ENCODE results near the gene EN1. TPM values are rescaled to one million over a fixed set of nuclear protein-coding genes. Genes with fewer than 3 reads are reported as not detected.
A peak's percentile ranks its signal among the peaks of the same experiment; 100 is the strongest.

Gene EN1
- total and polyA plus RNA-seq, 2 of the 13 experiments (the other 11 are each of a cell fraction or from before 2014, with no cell fraction given), result not detected

- TF ChIP-seq RERE (CRISPR knock-in tag; IDR thresholded peaks at IDR 0.05; ENCODE audit: low read depth) (no peak), ZNF362 (CRISPR knock-in tag; IDR thresholded peaks at IDR 0.05; ENCODE audit: borderline replicate concordance) (no peak), ZNF841 (CRISPR knock-in tag; IDR thresholded peaks at IDR 0.05; ENCODE audit: borderline replicate concordance) (no peak), THAP11 (CRISPR knock-in tag; IDR thresholded peaks at IDR 0.05) (peak; percentile 48; the same call in 1 of the 2 replicates), ZNF572 (CRISPR knock-in tag; IDR thresholded peaks at IDR 0.05) (no peak), MAZ (IDR thresholded peaks at IDR 0.05; ENCODE audit: borderline replicate concordance, low read depth, low read length) (no peak; the same call in 1 of the 2 replicates), MAZ (CRISPR knock-in tag; IDR thresholded peaks at IDR 0.05; ENCODE audit: low read depth) (no peak), ZNF674 (CRISPR knock-in tag; IDR thresholded peaks at IDR 0.05; ENCODE audit: low read depth) (no peak), MIER2 (CRISPR knock-in tag; IDR thresholded peaks at IDR 0.05) (no peak), ZNF784 (CRISPR knock-in tag; IDR thresholded peaks at IDR 0.05; ENCODE audit: borderline replicate concordance) (no peak), HCFC1 (IDR thresholded peaks at IDR 0.05; ENCODE audit: low read depth, low read length) (no peak), AHR (CRISPR knock-in tag; IDR thresholded peaks at IDR 0.05) (0 out of 2 replicates have a peak, but pooled peaks have one; percentile 4), ZNF432 (CRISPR knock-in tag; IDR thresholded peaks at IDR 0.05; ENCODE audit: borderline replicate concordance) (no peak), CENPX (CRISPR knock-in tag; IDR thresholded peaks at IDR 0.05) (no peak), RARG (CRISPR knock-in tag; IDR thresholded peaks at IDR 0.05; ENCODE audit: low read depth) (no peak), GTF2F1 (IDR thresholded peaks at IDR 0.05; ENCODE audit: low read length) (no peak), ZBTB7A (CRISPR knock-in tag; IDR thresholded peaks at IDR 0.05) (no peak), IRX3 (CRISPR knock-in tag; IDR thresholded peaks at IDR 0.05; ENCODE audit: borderline replicate concordance, low read depth) (no peak), ZNF430 (CRISPR knock-in tag; IDR thresholded peaks at IDR 0.05) (peak; percentile 39; the same call in 1 of the 2 replicates), FOXO4 (CRISPR knock-in tag; conservative IDR thresholded peaks at IDR 0.05) (no peak), NR3C1 (CRISPR knock-in tag; IDR thresholded peaks at IDR 0.05) (no peak), WIZ (CRISPR knock-in tag; IDR thresholded peaks at IDR 0.05) (no peak)
These were observed 8.2 kb upstream of the EN1 start (continued) for GRCh38 chr2:118855451-118856279.
